ENCODE measurements around the gene MYO18B. TPM values are rescaled to one million over a fixed set of nuclear protein-coding genes. Genes with fewer than 3 reads are reported as not detected.

The MYO18B gene
- total and polyA plus RNA-seq, 2 of the 8 experiments (the other 6 are each of a cell fraction or from before 2014, with no cell fraction given) = 0.62 to 0.78 TPM

- TF ChIP-seq EZH2 (IDR thresholded peaks at IDR 0.05; ENCODE audit: low read depth, low read length, severe bottlenecking) = no peak
- no peak for TF ChIP-seq KDM1A (IDR thresholded peaks at IDR 0.05; ENCODE audit: borderline replicate concordance, low read length)
- no peak for TF ChIP-seq ZNF274 (IDR thresholded peaks at IDR 0.05; ENCODE audit: borderline replicate concordance, extremely low read depth, low read length)
- TF ChIP-seq TBP (IDR thresholded peaks at IDR 0.05; ENCODE audit: low read depth, low read length) = no peak
- TF ChIP-seq NRF1 (IDR thresholded peaks at IDR 0.05; ENCODE audit: low read depth, low read length) = no peak
- no peak for TF ChIP-seq TEAD4 (IDR thresholded peaks at IDR 0.05; ENCODE audit: low read depth, low read length)
- TF ChIP-seq CHD2 (IDR thresholded peaks at IDR 0.05; ENCODE audit: low read length) = no peak
Measured at GRCh38 chr22:25714739-25715138, 27.2 kb upstream of the MYO18B start (continued).
